Endothelial cell of umbilical vein (primary cell): ENCODE results near the gene SSB. TPM values are rescaled to one million over a fixed set of nuclear protein-coding genes. Genes with fewer than 3 reads are reported as not detected.

Source experiments
- BruUV-seq: library from RNA; stranded (reverse); fragments of 400-500 nt; replicated peaks from 2 replicates; lab custom pipeline; 2021; lab: Mats Ljungman, UMichigan
- CTCF ChIA-PET: fragments of 300-600, 350-600 bp; sonication (Branson Sonifier 250); formaldehyde crosslinking; loops from one replicate; lab custom pipeline; 2021; ENCODE audit warnings: antibody characterized with exemption, inconsistent platforms; lab: Charles Lee
- POLR2A ChIA-PET: fragments of 300-600, 350-600 bp; sonication (Branson Sonifier 250); formaldehyde crosslinking; loops from one replicate; lab custom pipeline; 2021; ENCODE audit warnings: antibody characterized with exemption, inconsistent platforms; lab: Charles Lee
- DNase-seq: peaks from one replicate; pipeline ENCODE4 v3.0.0-alpha.2; 2011; ENCODE audit warnings: low read depth, low spot score
- FAIRE-seq: peaks from 2 replicates; lab custom pipeline; 2011; peaks lifted over from hg19 to GRCh38; lab: Jason Lieb, UNC
- H2AFZ ChIP-seq: 2 replicates; pipeline ENCODE4 v1.6.0; 2012; ENCODE audit warnings: low read depth, low read length, control low read depth, inconsistent platforms
- H3K27ac ChIP-seq: 2 replicates; pipeline ENCODE4 v1.5.1; 2011; ENCODE audit warnings: low read depth, mild to moderate bottlenecking, control low read depth, low read length, moderate library complexity; ENCODE audit not compliant: insufficient read depth
- H3K27me3 ChIP-seq, 2 experiments: 2 replicates each; pipeline versions ENCODE4 v1.6.0 to v1.6.1; 2011; ENCODE audit warnings: low read length in 2 of 2, mixed read lengths in 1 of 2; ENCODE audit not compliant: control insufficient read depth in 2 of 2, insufficient read depth in 2 of 2
- H3K36me3 ChIP-seq, 2 experiments: 2 replicates in 1 of 2; 3 replicates in 1 of 2; pipeline ENCODE4 v1.5.1; 2011; ENCODE audit warnings: low read length in 2 of 2, mild to moderate bottlenecking in 1 of 2, moderate library complexity in 1 of 2; ENCODE audit not compliant: control insufficient read depth in 2 of 2, insufficient read depth in 2 of 2; ENCODE audit errors: extremely low read depth in 1 of 2
- H3K4me1 ChIP-seq: 3 replicates; pipeline ENCODE4 v1.5.1; 2011; ENCODE audit warnings: mild to moderate bottlenecking, low read length; ENCODE audit not compliant: control insufficient read depth, insufficient read depth; ENCODE audit errors: extremely low read depth
- H3K4me2 ChIP-seq: 2 replicates; pipeline ENCODE4 v1.6.1; 2011; ENCODE audit warnings: low read length, control low read depth, mixed read lengths; ENCODE audit not compliant: insufficient read depth
- H3K4me3 ChIP-seq, 3 experiments: fragments of 200-600 bp in 1 of 3; sonication (generic), shearing (Covaris generic) in 1 of 3; replicated peaks in 1 of 3; 2 replicates each; pipeline ENCODE4 v1.5.1; 2011 to 2016; ENCODE audit warnings: control low read depth in 3 of 3, low read length in 3 of 3, mild to moderate bottlenecking in 2 of 3, inconsistent platforms in 1 of 3, low read depth in 1 of 3, moderate library complexity in 1 of 3; ENCODE audit not compliant: insufficient read depth in 1 of 3
- H3K79me2 ChIP-seq: 2 replicates; pipeline ENCODE4 v1.6.0; 2012; ENCODE audit warnings: low read length, inconsistent platforms; ENCODE audit not compliant: control insufficient read depth, insufficient read depth
- H3K9ac ChIP-seq: replicated peaks from 2 replicates; pipeline ENCODE3; 2011; ENCODE audit warnings: low read length, control low read depth; ENCODE audit not compliant: insufficient read depth; ENCODE audit errors: extremely low read depth
- H3K9me1 ChIP-seq: replicated peaks from 3 replicates; pipeline ENCODE4 v1.6.0; 2011; ENCODE audit warnings: mild to moderate bottlenecking, low read length; ENCODE audit not compliant: control insufficient read depth, insufficient read depth; ENCODE audit errors: extremely low read depth
- H3K9me3 ChIP-seq: replicated peaks from 2 replicates; pipeline ENCODE4 v1.5.1; 2012; ENCODE audit warnings: low read length, inconsistent platforms; ENCODE audit not compliant: control insufficient read depth, insufficient read depth
- H4K20me1 ChIP-seq: replicated peaks from 2 replicates; pipeline ENCODE3; 2011; ENCODE audit warnings: mild to moderate bottlenecking, low read length; ENCODE audit not compliant: control insufficient read depth, insufficient read depth; ENCODE audit errors: extremely low read depth
- CTCF ChIP-seq, 2 donors: IDR thresholded peaks; 1 replicate in 1 of 2; 2 replicates in 1 of 2; pipeline ENCODE4 v1.5.1; 2011; ENCODE audit warnings: low read length in 2 of 2, mild to moderate bottlenecking in 2 of 2, moderate library complexity in 2 of 2, control low read depth in 1 of 2, inconsistent platforms in 1 of 2, low read depth in 1 of 2; ENCODE audit not compliant: insufficient read depth in 1 of 2; ENCODE audit errors: extremely low read depth in 1 of 2
- POLR2A ChIP-seq: IDR thresholded peaks from 2 replicates; pipeline ENCODE4 v1.6.1; 2012; ENCODE audit warnings: low read depth, mild to moderate bottlenecking, control low read depth, low read length
- POLR2AphosphoS5 ChIP-seq: IDR thresholded peaks from 2 replicates; pipeline ENCODE4 v1.6.1; 2012; ENCODE audit warnings: low read depth, mild to moderate bottlenecking, control low read depth, low read length, moderate library complexity; ENCODE audit not compliant: insufficient read depth
- dilution Hi-C: fragments of 300-500 bp; cut with MboI; formaldehyde crosslinking; loops from one replicate; pipeline ENCODE4 v1.15.0; 2019; ENCODE audit warnings: low sequenced_read_pairs; ENCODE audit not compliant: extremely low pct_ligation_motif_present
- intact Hi-C: fragments of 100-400 bp; cut with micrococcal nuclease; formaldehyde crosslinking; loops from one replicate; pipeline ENCODE4 v1.10.0; 2022
- polyA plus RNA-seq, 4 experiments: library from polyadenylated mRNA; depleted of rRNA in 3 of 4; stranded (reverse) in 3 of 4; unstranded in 1 of 4; fragments of >200 nt; gene quantifications; 2 replicates each; pipeline versions ENCODE4 v1.2.1 to v1.2.3, GENCODE V29; 2011 to 2012; ENCODE audit warnings: missing spikeins in 1 of 4
- total RNA-seq: library from RNA; stranded (reverse); gene quantifications from 2 replicates; pipeline ENCODE4 v1.2.3, GENCODE V29; 2021

SSB gene
- total and polyA plus RNA-seq, 2 donors (not counting 3 experiments of a cell fraction or from before 2014, with no cell fraction given) = 36.1 to 125 TPM

- FAIRE-seq = peak; percentile 88
- POLR2A ChIA-PET = interaction anchor here (0.6 to 1.7 kb wide), 6 partner anchors 9 to 349 kb away, joined by 3 to 9 read pairs (median 4); partner anchors contain the start of gene BBS5
- TF ChIP-seq CTCF (IDR thresholded peaks at IDR 0.05; ENCODE audit: extremely low read depth in 1 of 2, insufficient read depth in 1 of 2, low read depth in 1 of 2, low read length in 2 of 2) (no peak), POLR2AphosphoS5 (peak; percentile 92), POLR2A (peak; percentile 95)
- BruUV-seq = no TSS peak
- intact Hi-C loops = loop anchor here (1.0 to 5.0 kb wide), 3 partner anchors 28 to 330 kb away; no protein-coding TSS in a partner anchor
- peak within 1 kb of the TSS; percentile 95 for H3K4me2 ChIP-seq
- peak within 1 kb of the TSS; percentile 50 for H3K27ac ChIP-seq
- peak within 1 kb of the TSS; percentile 82 for H2AFZ ChIP-seq
- H3K9me1 ChIP-seq = no peaks in the 10 kb centered on the region
- peaks cover 20% of the 10 kb centered on the region for H3K4me1 ChIP-seq
- peak; percentile 94 for DNase-seq
- H3K36me3 ChIP-seq = no peaks in the 10 kb centered on the region
- CTCF ChIA-PET = interaction anchor here (0.5 to 2.3 kb wide), 15 partner anchors 9 to 348 kb away, joined by 3 to 11 read pairs (median 3); partner anchors contain the start of gene BBS5
- no peaks in the 10 kb centered on the region for H3K27me3 ChIP-seq
- H3K9ac ChIP-seq = peak within 1 kb of the TSS; percentile 89
- peak within 1 kb of the TSS; percentile 57 to 79 (median 71) for H3K4me3 ChIP-seq
- H3K79me2 ChIP-seq = peaks cover 64% of the 10 kb centered on the region
- H4K20me1 ChIP-seq = peaks cover 3% of the 10 kb centered on the region
- dilution Hi-C loops = no loop called here
- H3K9me3 ChIP-seq = no peaks in the 10 kb centered on the region
These were observed 28.8 kb downstream of the SSB start, which contains the start of gene UBR3 for GRCh38 chr2:169827272-169828140. Gene UBR3, plus strand, starts transcription at chr2:169827454. Its CDS starts 54 bp downstream, at chr2:169827508.
